Esophagus squamous epithelium (tissue), 4 donors: ENCODE measurements around the gene PHLDA1.

Source experiments
- POLR2A ChIP-seq, 4 donors: fragments of 450-650 bp; IDR thresholded peaks; one replicate each; pipeline ENCODE4 v1.6.1; 2017; ENCODE audit warnings: antibody characterized with exemption in 4 of 4, mild to moderate bottlenecking in 4 of 4, moderate library complexity in 3 of 4
- TF ChIP-seq, protein P1 (sequence below), 6 experiments: fragments of 450-650 bp in 4 of 6; fragments of 200-600 bp in 2 of 6; sonication (generic) in 2 of 6; IDR thresholded peaks; one replicate each; pipeline ENCODE4 v1.5.1; 2016 to 2019; ENCODE audit warnings: antibody characterized with exemption in 6 of 6, mild to moderate bottlenecking in 4 of 6, moderate library complexity in 4 of 6

DNA sequence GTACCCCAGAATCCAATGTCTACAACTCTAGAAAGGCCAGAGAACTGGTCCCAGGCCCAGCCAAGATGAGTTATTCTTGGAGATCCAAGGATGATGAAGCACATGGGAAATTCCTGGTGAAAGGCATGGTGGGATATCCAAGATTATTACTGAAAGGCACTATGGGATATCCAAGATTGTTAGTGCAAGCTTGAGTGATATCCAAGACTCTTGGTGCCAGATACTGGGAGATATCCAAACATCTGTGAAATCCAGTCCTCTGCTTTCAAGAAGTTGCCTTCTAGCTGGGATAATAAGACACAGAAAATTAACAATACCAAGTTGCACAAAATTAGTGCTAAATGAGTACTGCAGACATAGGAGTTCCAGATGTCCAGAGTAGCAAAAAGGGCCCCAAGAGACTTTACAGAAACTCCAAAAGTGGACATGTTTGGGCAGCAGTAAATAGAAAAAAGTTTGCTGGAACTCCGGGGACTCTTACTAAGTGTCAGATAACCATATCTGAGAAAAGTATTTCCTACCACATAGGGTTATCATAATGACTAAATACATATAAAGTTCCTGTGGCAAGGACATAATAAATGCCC, 34.6 kb downstream of the PHLDA1 start:
- no peak for TF ChIP-seq POLR2A (IDR thresholded peaks at IDR 0.05)
- TF ChIP-seq, protein P1, sequence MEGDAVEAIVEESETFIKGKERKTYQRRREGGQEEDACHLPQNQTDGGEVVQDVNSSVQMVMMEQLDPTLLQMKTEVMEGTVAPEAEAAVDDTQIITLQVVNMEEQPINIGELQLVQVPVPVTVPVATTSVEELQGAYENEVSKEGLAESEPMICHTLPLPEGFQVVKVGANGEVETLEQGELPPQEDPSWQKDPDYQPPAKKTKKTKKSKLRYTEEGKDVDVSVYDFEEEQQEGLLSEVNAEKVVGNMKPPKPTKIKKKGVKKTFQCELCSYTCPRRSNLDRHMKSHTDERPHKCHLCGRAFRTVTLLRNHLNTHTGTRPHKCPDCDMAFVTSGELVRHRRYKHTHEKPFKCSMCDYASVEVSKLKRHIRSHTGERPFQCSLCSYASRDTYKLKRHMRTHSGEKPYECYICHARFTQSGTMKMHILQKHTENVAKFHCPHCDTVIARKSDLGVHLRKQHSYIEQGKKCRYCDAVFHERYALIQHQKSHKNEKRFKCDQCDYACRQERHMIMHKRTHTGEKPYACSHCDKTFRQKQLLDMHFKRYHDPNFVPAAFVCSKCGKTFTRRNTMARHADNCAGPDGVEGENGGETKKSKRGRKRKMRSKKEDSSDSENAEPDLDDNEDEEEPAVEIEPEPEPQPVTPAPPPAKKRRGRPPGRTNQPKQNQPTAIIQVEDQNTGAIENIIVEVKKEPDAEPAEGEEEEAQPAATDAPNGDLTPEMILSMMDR (IDR thresholded peaks at IDR 0.05) = no peak
